ENCODE measurements around the gene ASAP3. TPM values are rescaled to one million over a fixed set of nuclear protein-coding genes. Genes with fewer than 3 reads are reported as not detected.
"Not testable (repeated sequence)": the region's sequence is repeated elsewhere in the genome, so short reads cannot be mapped to it uniquely, and the experiment has no call there.

Gene ASAP3
- total RNA-seq, 1 experiment from 2014 or later, result 12.1 TPM

DNA sequence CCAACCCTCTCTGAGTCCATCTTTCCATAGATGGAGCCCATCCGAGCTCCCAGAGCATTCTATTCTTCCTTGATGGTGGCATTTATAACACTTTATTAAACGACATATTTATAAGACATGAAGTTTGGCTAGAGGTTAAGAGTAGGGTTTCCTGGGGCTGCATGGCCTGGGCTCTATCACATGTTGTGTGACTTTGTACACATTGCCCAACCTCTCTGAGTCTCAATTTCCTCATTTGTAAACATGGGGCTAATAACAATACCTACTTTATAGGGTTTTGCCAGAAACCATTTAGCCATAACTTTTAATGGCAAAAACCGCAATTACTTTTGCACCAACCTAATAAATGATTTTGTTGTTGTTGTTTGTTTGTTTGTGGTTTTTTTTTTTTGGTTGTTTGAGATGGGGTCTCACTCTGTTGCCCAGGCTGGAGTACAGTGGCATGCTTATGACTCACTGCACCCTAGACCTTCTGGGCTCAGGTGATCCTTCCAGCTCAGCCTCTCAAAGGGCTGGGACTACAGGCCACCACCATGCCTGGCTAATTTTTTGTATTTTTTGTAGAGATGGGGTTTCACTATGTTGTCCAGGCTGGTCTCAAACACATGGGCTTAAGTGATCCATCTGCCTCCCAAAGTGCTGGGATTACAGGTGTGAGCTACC, 13.9 kb upstream of the ASAP3 start:
- Histone ChIP-seq H3K9me3 (no peaks in the 10 kb centered on the region), H3K4me1 (no peaks in the 10 kb centered on the region), H3K36me3 (ENCODE audit: control insufficient read depth, insufficient read depth, low read length) (no peaks in the 10 kb centered on the region), H3K27me3 (replicated peaks; ENCODE audit: control insufficient read depth, insufficient read depth, low read length) (no peaks in the 10 kb centered on the region), H3K4me3 (ENCODE audit: low read depth, low read length) (no peak overlapping the region)
- H3K27ac Mint-ChIP-seq (ENCODE audit: unreplicated experiment), result no peak overlapping the region
- TF ChIP-seq, protein P1, sequence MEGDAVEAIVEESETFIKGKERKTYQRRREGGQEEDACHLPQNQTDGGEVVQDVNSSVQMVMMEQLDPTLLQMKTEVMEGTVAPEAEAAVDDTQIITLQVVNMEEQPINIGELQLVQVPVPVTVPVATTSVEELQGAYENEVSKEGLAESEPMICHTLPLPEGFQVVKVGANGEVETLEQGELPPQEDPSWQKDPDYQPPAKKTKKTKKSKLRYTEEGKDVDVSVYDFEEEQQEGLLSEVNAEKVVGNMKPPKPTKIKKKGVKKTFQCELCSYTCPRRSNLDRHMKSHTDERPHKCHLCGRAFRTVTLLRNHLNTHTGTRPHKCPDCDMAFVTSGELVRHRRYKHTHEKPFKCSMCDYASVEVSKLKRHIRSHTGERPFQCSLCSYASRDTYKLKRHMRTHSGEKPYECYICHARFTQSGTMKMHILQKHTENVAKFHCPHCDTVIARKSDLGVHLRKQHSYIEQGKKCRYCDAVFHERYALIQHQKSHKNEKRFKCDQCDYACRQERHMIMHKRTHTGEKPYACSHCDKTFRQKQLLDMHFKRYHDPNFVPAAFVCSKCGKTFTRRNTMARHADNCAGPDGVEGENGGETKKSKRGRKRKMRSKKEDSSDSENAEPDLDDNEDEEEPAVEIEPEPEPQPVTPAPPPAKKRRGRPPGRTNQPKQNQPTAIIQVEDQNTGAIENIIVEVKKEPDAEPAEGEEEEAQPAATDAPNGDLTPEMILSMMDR (IDR thresholded peaks at IDR 0.05; ENCODE audit: insufficient read depth in 1 of 2, low read depth in 1 of 2, low read length in 1 of 2, severe bottlenecking in 1 of 2, unreplicated experiment in 1 of 2), result no peak
- no peak overlapping the region for H3K4me3 Mint-ChIP-seq (ENCODE audit: unreplicated experiment)
- POLR2A ChIA-PET, result interaction anchor here (0.7 kb wide), 1 partner anchor 47 kb away, joined by 3 read pairs; no protein-coding TSS in a partner anchor
- BruUV-seq (replicated peaks), result no TSS peak
- H3K9me3 Mint-ChIP-seq (ENCODE audit: unreplicated experiment), result no peaks in the 10 kb centered on the region
- H3K4me1 Mint-ChIP-seq (ENCODE audit: low read depth, unreplicated experiment), result no peaks in the 10 kb centered on the region
- no peaks in the 10 kb centered on the region for H3K36me3 Mint-ChIP-seq (ENCODE audit: insufficient read depth, unreplicated experiment)
- CTCF ChIA-PET, result interaction anchor here (0.8 to 4.5 kb wide), 13 partner anchors 10 to 160 kb away, joined by 3 to 88 read pairs (median 7); partner anchors contain the start of genes ASAP3 and E2F2
- DNase-seq, result no peak
- no peaks in the 10 kb centered on the region for H3K27me3 Mint-ChIP-seq (ENCODE audit: insufficient read depth, unreplicated experiment)
- intact Hi-C loops (cut with micrococcal nuclease; ENCODE audit: unreplicated experiment), result loop anchor here (1.0 kb wide), 1 partner anchor 41 kb away; no protein-coding TSS in a partner anchor

DNA sequence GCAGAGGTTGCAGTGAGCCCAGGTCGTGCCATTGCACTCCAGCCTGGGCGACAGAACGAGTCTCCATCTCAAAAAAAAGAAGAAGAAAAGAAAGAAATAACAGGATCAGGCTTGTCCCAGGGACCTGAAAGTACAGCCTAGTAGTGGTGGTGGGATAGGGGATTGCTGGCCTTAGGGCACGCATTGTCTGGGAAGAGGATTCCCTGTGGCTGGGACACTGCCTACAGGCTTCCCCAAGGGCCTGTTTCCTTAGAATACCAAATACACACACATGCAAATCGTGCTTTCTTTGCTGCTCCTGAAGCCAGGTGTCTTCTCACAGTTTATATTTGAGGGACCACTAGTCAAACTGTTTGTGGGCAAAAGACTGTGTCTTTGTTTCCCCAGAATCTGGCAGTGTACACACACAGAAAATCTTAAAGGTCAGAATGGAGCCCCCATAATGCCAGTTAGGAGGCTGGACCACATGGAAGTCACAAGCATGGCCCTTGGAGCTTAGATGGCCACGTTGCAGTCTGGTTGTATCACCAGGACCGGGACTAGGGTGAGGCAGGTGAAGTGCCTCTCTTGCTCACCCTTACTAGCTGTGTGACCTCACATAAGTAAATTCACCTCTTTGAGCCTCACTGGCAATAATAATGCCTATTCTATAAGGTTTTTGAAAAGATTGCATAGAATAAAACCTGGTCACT, 12.7 kb upstream of the ASAP3 start:
- TF ChIP-seq, protein P1 (IDR thresholded peaks at IDR 0.05; ENCODE audit: insufficient read depth in 1 of 2, low read depth in 1 of 2, low read length in 1 of 2, severe bottlenecking in 1 of 2, unreplicated experiment in 1 of 2), result no peak
- no peaks in the 10 kb centered on the region for H3K27me3 Mint-ChIP-seq (ENCODE audit: insufficient read depth, unreplicated experiment)
- POLR2A ChIA-PET, result interaction anchor here (0.8 kb wide), 1 partner anchor 12 kb away, joined by 10 read pairs; no protein-coding TSS in a partner anchor
- no peaks in the 10 kb centered on the region for H3K27me3 ChIP-seq (replicated peaks; ENCODE audit: control insufficient read depth, insufficient read depth, low read length)
- H3K27ac Mint-ChIP-seq (ENCODE audit: unreplicated experiment), result no peak overlapping the region
- no TSS peak for BruUV-seq (replicated peaks)
- H3K4me3 Mint-ChIP-seq (ENCODE audit: unreplicated experiment), result no peak overlapping the region
- H3K9me3 Mint-ChIP-seq (ENCODE audit: unreplicated experiment), result no peaks in the 10 kb centered on the region
- no peaks in the 10 kb centered on the region for H3K4me1 Mint-ChIP-seq (ENCODE audit: low read depth, unreplicated experiment)
- H3K4me1 ChIP-seq, result no peaks in the 10 kb centered on the region
- H3K9me3 ChIP-seq, result no peaks in the 10 kb centered on the region
- intact Hi-C loops (cut with micrococcal nuclease; ENCODE audit: unreplicated experiment), result loop anchor here (1.0 kb wide), 1 partner anchor 43 kb away; no protein-coding TSS in a partner anchor
- H3K36me3 Mint-ChIP-seq (ENCODE audit: insufficient read depth, unreplicated experiment), result no peaks in the 10 kb centered on the region
- H3K4me3 ChIP-seq (ENCODE audit: low read depth, low read length), result no peak overlapping the region
- H3K36me3 ChIP-seq (ENCODE audit: control insufficient read depth, insufficient read depth, low read length), result no peaks in the 10 kb centered on the region
- CTCF ChIA-PET, result interaction anchor here (0.5 to 4.5 kb wide), 21 partner anchors 9 to 408 kb away, joined by 3 to 88 read pairs (median 4); partner anchors contain the start of genes ASAP3, E2F2 and ID3
- DNase-seq, result no peak

DNA sequence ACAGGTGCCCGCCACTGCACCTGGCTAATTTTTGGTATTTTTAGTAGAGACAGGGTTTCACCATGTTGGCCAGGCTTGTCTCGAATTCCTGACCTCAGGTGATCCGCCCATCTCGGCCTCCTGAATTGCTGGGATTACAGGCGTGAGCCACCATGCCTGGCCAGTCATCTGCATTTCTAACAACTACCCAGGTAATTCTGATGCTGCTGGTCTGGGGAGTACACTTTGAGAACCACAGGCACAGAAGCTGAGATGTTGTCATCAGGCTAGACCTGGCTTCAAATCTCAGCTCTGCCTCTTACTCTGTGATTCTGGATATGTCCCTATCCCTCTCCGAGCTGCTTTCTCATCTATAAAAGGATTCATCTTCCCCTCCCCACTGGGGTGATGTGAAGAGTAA, 10.9 kb upstream of the ASAP3 start:
- H3K4me3 ChIP-seq (ENCODE audit: low read depth, low read length); H3K4me3 Mint-ChIP-seq (ENCODE audit: unreplicated experiment); H3K4me1 Mint-ChIP-seq (ENCODE audit: low read depth, unreplicated experiment); intact Hi-C loops (cut with micrococcal nuclease; ENCODE audit: unreplicated experiment); H3K27me3 ChIP-seq (replicated peaks; ENCODE audit: control insufficient read depth, insufficient read depth, low read length); DNase-seq; H3K9me3 ChIP-seq; H3K36me3 ChIP-seq (ENCODE audit: control insufficient read depth, insufficient read depth, low read length); H3K27me3 Mint-ChIP-seq (ENCODE audit: insufficient read depth, unreplicated experiment); H3K36me3 Mint-ChIP-seq (ENCODE audit: insufficient read depth, unreplicated experiment); POLR2A ChIA-PET; BruUV-seq (replicated peaks); H3K4me1 ChIP-seq; H3K27ac Mint-ChIP-seq (ENCODE audit: unreplicated experiment); H3K9me3 Mint-ChIP-seq (ENCODE audit: unreplicated experiment): not testable (repeated sequence)
- CTCF ChIA-PET, result interaction anchor here (1.0 kb wide), 1 partner anchor 45 kb away, joined by 4 read pairs; no protein-coding TSS in a partner anchor

DNA sequence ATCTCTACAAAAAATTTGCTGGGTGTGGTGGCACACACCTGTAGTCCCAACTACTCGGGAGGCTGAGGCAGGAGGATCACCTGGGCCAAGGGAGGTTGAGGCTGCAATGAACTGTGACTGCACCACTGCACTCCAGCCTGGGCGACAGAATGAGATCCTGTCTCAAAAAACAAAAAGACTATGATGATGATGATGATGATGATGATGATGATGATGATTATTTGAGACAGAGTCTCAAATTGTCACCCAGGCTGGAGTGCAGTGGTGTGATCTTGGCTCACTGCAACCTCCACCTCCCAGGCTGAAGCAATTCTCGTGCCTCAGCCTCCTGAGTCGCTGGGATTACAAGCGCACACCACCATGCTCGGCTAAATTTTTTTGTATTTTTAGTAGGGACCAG, 8.8 kb upstream of the ASAP3 start:
- H3K9me3 Mint-ChIP-seq (ENCODE audit: unreplicated experiment); DNase-seq; H3K36me3 ChIP-seq (ENCODE audit: control insufficient read depth, insufficient read depth, low read length); H3K4me1 Mint-ChIP-seq (ENCODE audit: low read depth, unreplicated experiment); BruUV-seq (replicated peaks); POLR2A ChIA-PET; H3K9me3 ChIP-seq; H3K27me3 Mint-ChIP-seq (ENCODE audit: insufficient read depth, unreplicated experiment); CTCF ChIA-PET; H3K36me3 Mint-ChIP-seq (ENCODE audit: insufficient read depth, unreplicated experiment); H3K4me3 ChIP-seq (ENCODE audit: low read depth, low read length); H3K27me3 ChIP-seq (replicated peaks; ENCODE audit: control insufficient read depth, insufficient read depth, low read length); intact Hi-C loops (cut with micrococcal nuclease; ENCODE audit: unreplicated experiment); H3K4me3 Mint-ChIP-seq (ENCODE audit: unreplicated experiment); H3K27ac Mint-ChIP-seq (ENCODE audit: unreplicated experiment); H3K4me1 ChIP-seq: not testable (repeated sequence)
